ENCODE results near the gene ZPLD1. TPM values are rescaled to one million over a fixed set of nuclear protein-coding genes. Genes with fewer than 3 reads are reported as not detected.

ZPLD1 gene
- total RNA-seq, 1 experiment from 2014 or later = not detected

- no peak overlapping the region for H3K18ac ChIP-seq (ENCODE audit: insufficient read length, low read depth, low read length)
- H3K9me3 ChIP-seq (ENCODE audit: control insufficient read depth, low read depth, low read length) = no peaks in the 10 kb centered on the region
- WGBS (ENCODE audit: extremely low coverage, insufficient read length, low lambda C conversion rate) = no CpG with 5 or more reads among the region's 3 CpGs
- no peak overlapping the region for H3K27ac Mint-ChIP-seq
- H3K27me3 ChIP-seq (ENCODE audit: insufficient read depth, low read length) = no peaks in the 10 kb centered on the region
- no peak overlapping the region for H4K91ac ChIP-seq (ENCODE audit: insufficient read length, low read depth, low read length)
- no peak overlapping the region for H3K4me3 Mint-ChIP-seq
- no peak overlapping the region for H2AK5ac ChIP-seq (ENCODE audit: insufficient read length, low read length)
- TF ChIP-seq CTCF (conservative IDR thresholded peaks at IDR 0.05) = no peak
- no peak overlapping the region for H3K4ac ChIP-seq (ENCODE audit: low read depth, low read length)
- no peak overlapping the region for H3T11ph ChIP-seq (ENCODE audit: low read length)
- H2BK15ac ChIP-seq (ENCODE audit: low read depth, low read length) = no peak overlapping the region
- no peak for DNase-seq
- H3K56ac ChIP-seq (ENCODE audit: insufficient read length, low read depth, low read length) = no peak overlapping the region
- H2BK120ac ChIP-seq (ENCODE audit: low read depth, low read length, poor library complexity, severe bottlenecking) = no peak overlapping the region
- no peak overlapping the region for H2BK12ac ChIP-seq (ENCODE audit: insufficient read length, low read depth, low read length)
- no peaks in the 10 kb centered on the region for H4K20me1 ChIP-seq (ENCODE audit: control insufficient read depth, insufficient read depth, insufficient read length)
- H3K23ac ChIP-seq (ENCODE audit: insufficient read length, low read depth, low read length) = no peak overlapping the region
- H3K23me2 ChIP-seq (ENCODE audit: insufficient read length, low read depth, low read length, poor library complexity, severe bottlenecking) = no peaks in the 10 kb centered on the region
- no peaks in the 10 kb centered on the region for H3K27me3 Mint-ChIP-seq (ENCODE audit: low read depth)
- no peaks in the 10 kb centered on the region for H3K79me2 ChIP-seq (ENCODE audit: insufficient read depth, low read length)
- H3K4me2 ChIP-seq (ENCODE audit: insufficient read depth, insufficient read length, low read length) = no peak overlapping the region
- no peak overlapping the region for H2AFZ ChIP-seq (ENCODE audit: low read length)
- H3K9ac ChIP-seq (ENCODE audit: extremely low read depth, insufficient read length, low read length) = no peak overlapping the region
- H3K4me1 Mint-ChIP-seq = no peaks in the 10 kb centered on the region
- H2BK5ac ChIP-seq (ENCODE audit: insufficient read length, low read length) = no peak overlapping the region
- no peaks in the 10 kb centered on the region for H3K4me1 ChIP-seq (ENCODE audit: insufficient read depth, low read length)
- no peak overlapping the region for H4K8ac ChIP-seq (replicated peaks; ENCODE audit: insufficient read length, low read depth, low read length)
- H3K14ac ChIP-seq (ENCODE audit: insufficient read depth, low read length) = no peak overlapping the region
- no peak overlapping the region for H4K5ac ChIP-seq (ENCODE audit: insufficient read length, low read depth, low read length)
- no peak overlapping the region for H2BK20ac ChIP-seq (ENCODE audit: low read depth, low read length, poor library complexity, severe bottlenecking)
- no peak overlapping the region for H3K27ac ChIP-seq (ENCODE audit: insufficient read length, low read depth, low read length)
- H3K9me3 Mint-ChIP-seq = no peaks in the 10 kb centered on the region
- no peaks in the 10 kb centered on the region for H3K36me3 Mint-ChIP-seq (ENCODE audit: insufficient read depth in 1 of 3, low read depth in 3 of 3)
- no peaks in the 10 kb centered on the region for H3K79me1 ChIP-seq (ENCODE audit: insufficient read depth, low read depth, low read length, poor library complexity, severe bottlenecking)
Observed at GRCh38 chr3:102454181-102454580, 19.4 kb downstream of the ZPLD1 start.

Data from H9 (cell line).